Activated CD4-positive, alpha-beta T cell treated with anti-CD3 and anti-CD28 coated beads, Interleukin-2, amount 50 U/mL, for 1 hour (primary cell): ENCODE results near the gene LIF.
"Not testable (repeated sequence)": the region's sequence is repeated elsewhere in the genome, so short reads cannot be mapped to it uniquely, and the experiment has no call there.

ENCODE experiments used
- DNase-seq: peaks from one replicate; pipeline ENCODE4 v3.0.0-alpha.2; 2020

Gene LIF

GRCh38 chr22:30241576-30242371, 4.8 kb downstream of the LIF start:
- no peak for DNase-seq

DNA sequence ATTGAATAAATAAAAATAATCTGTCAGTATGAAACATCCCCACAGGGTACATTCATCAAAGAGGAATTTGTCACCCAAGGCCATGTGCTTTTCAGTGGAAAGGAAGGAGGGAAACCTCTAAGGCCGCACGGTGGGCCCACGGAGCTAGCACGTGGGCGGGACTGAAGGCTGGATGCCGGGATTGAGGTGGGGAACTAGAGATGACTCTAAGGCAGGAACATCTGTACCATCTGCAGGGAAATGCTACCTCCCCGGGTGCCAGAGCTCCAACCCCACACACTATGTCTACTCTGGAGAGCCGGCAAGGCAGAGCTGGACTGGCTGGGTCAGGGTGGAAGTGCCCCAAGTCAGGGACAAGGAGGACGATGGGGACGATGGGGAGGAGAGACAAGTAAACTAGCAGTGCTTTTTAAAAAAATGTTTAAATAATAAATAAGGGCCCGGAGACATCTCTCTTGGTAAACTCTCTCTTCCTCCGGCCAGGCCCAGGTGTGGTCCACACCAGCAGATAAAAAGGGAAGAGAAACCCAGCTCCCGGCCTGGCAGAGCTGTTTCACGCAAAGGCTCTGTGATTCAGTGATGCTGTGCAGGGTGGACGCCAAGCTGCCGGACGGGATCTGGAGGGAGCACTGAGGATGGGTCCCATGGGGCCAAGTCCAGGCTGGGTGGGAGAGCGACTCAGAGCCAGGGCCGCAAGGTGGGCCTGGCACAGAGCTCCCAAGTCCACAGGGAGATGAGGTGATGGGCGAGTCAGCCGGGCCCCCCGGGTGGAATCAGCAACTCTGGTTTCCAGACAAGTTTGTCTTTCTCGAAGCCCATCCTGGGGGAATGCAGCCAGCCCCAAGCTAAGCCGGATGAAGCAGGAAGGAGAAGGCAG, 5.8 kb downstream of the LIF start:
- no peak for DNase-seq

DNA sequence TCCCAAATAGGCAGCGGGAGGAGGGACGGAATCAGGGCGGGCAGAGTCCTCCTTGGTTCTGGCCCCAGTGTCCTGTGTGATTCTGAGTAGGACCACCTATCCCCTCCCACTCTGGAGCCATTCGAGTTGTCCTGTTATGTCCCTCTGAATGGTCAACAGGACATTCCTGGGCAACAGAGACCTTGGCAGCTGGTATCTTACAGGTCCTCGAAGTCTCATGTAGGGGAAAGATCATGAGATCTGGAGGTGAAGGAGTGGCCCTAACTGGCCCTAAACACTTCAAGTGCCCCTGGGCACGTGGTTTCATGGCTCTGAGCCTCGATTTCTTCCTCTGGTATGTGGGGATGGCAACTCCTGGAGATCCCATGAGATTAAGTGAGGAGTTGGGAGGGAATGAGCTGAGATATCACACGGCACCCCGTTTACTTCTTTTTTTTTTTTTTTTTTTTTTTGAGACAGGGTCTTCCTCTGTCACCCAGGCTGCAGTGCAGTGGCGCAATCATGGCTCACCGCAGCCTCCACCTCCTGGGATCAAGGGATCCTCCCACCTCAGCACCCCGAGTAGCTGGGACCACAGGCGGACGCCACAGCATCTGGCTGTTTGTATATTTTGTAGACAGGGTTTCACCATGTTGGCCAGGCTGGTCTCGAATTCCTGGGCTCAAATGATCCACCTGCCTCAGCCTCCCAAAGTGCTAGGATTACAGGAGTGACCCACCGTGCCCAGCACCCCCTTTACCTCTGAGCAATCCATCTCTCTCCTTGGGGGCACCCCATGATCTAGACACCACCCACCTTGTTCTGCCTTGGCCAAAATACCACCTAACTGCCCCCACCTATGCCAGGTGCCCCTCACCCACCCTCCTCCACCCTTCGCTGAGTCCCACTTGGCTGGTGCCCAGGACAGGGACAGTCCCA, 6.8 kb downstream of the LIF start:
- DNase-seq, result no peak

GRCh38 chr22:30238661-30239487, 7.7 kb downstream of the LIF start:
- no peak for DNase-seq

- no peak for DNase-seq
These were observed 8.4 kb downstream of the LIF start for GRCh38 chr22:30238136-30238535.

- no peak for DNase-seq
These were observed 9.7 kb downstream of the LIF start for GRCh38 chr22:30236875-30237274.

DNA sequence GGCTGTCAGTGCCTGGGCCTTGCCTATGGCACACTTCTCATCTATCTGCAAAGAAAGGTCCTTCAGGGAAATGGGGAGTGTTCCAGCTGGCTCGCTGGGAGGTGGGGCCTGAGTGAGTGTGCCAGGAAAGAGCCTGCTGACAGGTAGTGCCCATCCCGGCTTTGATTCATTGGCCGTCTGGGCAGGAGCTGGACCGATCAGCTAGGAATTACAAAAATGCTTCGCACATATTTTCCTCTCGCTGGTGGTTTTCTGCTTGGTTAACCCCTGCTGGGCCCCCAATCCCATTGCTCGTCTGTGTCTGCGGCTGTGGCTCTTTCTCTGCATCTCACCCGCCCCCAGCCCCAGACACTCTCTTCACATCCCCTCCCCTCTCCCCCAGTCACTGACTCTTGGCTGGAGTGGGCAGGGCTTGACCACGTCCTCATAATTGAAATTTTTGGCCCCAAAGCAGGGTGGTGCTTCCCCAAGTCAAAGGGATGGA, 10.8 kb downstream of the LIF start:
- no peak for DNase-seq

GRCh38 chr22:30234786-30235470, 11.6 kb downstream of the LIF start:
- DNase-seq, result no peak

- DNase-seq, result not testable (repeated sequence)
These were observed 12.2 kb downstream of the LIF start for GRCh38 chr22:30234325-30234724.

DNA sequence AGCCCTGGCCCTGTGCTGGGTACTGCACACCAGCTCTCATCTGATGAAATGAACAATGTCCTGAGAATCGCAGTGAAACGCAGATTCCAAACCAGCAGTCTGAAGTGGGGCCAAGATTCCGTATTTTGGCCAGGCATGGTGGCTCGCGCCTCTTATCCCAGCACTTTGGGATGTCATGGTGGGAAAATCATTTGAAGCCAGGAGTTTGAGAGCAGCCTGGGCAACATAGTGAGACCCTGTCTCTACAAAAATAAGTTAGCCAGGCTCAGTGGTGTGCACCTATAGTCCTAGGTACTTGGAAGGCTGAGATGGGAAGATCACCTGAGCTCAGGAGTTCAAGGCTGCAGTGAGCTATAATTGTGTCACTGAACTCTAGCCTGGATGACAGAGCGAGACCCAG, 13.0 kb downstream of the LIF start:
- DNase-seq, result no peak

- no peak for DNase-seq
These were observed 13.8 kb downstream of the LIF start for GRCh38 chr22:30232716-30233218.

- no peak for DNase-seq
These were observed 15.6 kb downstream of the LIF start for GRCh38 chr22:30230787-30231461.

GRCh38 chr22:30230330-30230729, 16.2 kb downstream of the LIF start:
- DNase-seq, result no peak

DNA sequence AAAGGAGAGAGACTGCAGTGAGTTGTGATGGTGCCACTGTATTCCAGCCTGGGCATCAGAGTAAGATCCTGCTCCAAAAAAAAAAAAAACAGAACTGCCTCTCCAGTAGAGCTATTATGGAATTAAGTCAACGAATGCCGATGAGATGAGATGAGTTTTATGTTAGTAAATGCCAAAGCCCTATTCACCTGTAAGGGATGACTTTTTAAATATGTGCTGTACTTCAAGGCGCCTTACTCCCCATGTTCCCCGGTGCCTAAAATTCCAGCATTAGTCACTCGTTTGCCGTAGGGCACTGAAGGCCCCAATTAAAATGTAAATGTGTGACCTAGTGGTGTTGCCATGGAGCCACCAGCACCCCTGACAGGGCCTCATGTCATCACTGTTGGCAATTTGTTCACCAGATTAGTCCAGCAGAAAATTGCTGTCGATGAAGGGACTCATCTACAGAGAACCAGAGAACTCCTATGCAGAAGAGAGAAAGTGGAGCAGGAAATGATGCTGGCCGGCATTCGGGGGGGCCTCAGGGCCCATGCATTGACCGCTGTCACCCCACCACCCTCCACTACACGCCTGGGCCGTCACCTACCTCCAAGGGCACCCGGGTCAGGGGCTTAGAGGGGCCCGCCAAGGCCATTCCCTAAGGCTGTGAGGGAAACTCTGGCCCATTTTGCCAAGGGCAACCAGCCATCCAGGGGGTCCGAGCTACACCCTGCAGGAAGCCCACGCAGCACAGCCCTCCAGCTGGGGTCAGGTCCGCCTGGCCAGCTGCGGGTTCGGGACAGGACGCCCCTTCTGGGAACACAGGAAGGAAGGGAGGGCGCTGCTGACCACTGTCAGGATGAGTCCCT, 17.8 kb downstream of the LIF start:
- DNase-seq, result no peak

- no peak for DNase-seq
These were observed 18.9 kb downstream of the LIF start for GRCh38 chr22:30227438-30228228.

DNA sequence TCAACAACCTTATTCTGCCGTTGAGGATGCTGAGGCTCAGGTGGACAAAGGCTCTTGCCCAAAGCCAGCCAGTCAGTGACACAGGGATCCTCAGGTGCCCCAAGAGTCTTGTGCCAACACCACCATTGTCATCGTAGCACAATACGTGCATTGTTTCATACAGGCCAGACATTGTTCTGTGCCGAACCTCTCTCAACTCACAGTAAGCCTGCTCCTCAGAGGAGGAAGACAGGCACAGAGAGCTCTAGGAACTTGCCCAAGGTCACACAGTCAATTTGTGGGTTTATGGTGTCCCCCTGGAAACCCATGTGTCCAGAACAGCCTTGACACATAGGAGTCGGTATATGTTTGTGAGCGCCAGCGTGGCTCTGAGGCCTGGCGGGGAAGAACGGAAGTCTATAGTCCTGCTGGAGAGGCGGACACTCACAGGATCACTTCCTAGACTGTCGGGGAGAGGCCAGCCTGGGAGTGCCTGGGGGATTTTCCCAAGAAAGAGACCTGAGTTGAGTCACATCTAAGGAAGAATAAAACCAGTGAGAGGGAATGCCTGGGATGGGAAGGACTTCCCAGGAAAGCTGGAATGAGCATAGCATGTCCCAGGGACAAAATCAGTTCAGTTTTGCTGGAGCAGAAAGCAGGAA, 20.2 kb downstream of the LIF start:
- no peak for DNase-seq

- no peak for DNase-seq
These were observed 21.2 kb downstream of the LIF start for GRCh38 chr22:30225220-30225927.
